T-helper 17 cell (primary cell): Measurements from ENCODE around the gene WIZ. TPM values are rescaled to one million over a fixed set of nuclear protein-coding genes. Genes with fewer than 3 reads are reported as not detected.
A peak's percentile ranks its signal among the peaks of the same experiment; 100 is the strongest.

ENCODE experiments used
- ATAC-seq: fragments of 150-1000 bp; cut with Tn5 transposase; 2 replicates; pipeline ENCODE4 v1.10.0; 2021; ENCODE audit warnings: mild to moderate bottlenecking, moderate library complexity
- DNase-seq, 3 donors: peaks; one replicate each; pipeline versions ENCODE4 v3.0.0 to v3.0.0-alpha.2; 2020 to 2021
- H3K9me3 ChIP-seq: one replicate; pipeline ENCODE4 v1.7.0; 2013; ENCODE audit warnings: low read length, mild to moderate bottlenecking; ENCODE audit not compliant: control insufficient read depth, poor library complexity, severe bottlenecking
- H3K27ac Mint-ChIP-seq: one replicate; pipeline ENCODE4 v1.8.0; 2022; ENCODE audit warnings: mild to moderate bottlenecking, moderate library complexity, mixed read lengths
- H3K27me3 Mint-ChIP-seq: one replicate; pipeline ENCODE4 v1.8.0; 2022; ENCODE audit warnings: mixed read lengths
- H3K36me3 Mint-ChIP-seq: one replicate; pipeline ENCODE4 v1.8.0; 2022; ENCODE audit warnings: low read depth, mixed read lengths
- H3K4me1 Mint-ChIP-seq: one replicate; pipeline ENCODE4 v1.8.0; 2022; ENCODE audit warnings: mild to moderate bottlenecking, mixed read lengths
- H3K4me3 Mint-ChIP-seq: one replicate; pipeline ENCODE4 v1.8.0; 2022; ENCODE audit warnings: mild to moderate bottlenecking, moderate library complexity, mixed read lengths
- total RNA-seq, 4 donors: library from RNA in 2 of 4; stranded (reverse) in 2 of 4; gene quantifications; one replicate each; pipeline ENCODE4 v1.2.3 and lab custom pipeline; 2022 to 2026

Gene WIZ
- total RNA-seq, 2 donors from 2014 or later: 17.1 to 19.2 TPM

- no peaks in the 10 kb centered on the region for H3K27me3 Mint-ChIP-seq
- peaks cover 8% of the 10 kb centered on the region for H3K36me3 Mint-ChIP-seq
- peaks cover 17% of the 10 kb centered on the region for H3K4me1 Mint-ChIP-seq
- no peaks in the 10 kb centered on the region for H3K9me3 ChIP-seq
- no peak for ATAC-seq
- peak overlapping the region; percentile 57 for H3K27ac Mint-ChIP-seq
- H3K4me3 Mint-ChIP-seq: peak overlapping the region; percentile 9
- DNase-seq: no peak
These were observed 23.0 kb downstream of the WIZ start for GRCh38 chr19:15426485-15427349.

GRCh38 chr19:15425321-15425950 is 24.3 kb downstream of the WIZ start:
- Mint-ChIP-seq H3K27ac (no peak overlapping the region), H3K36me3 (peaks cover 8% of the 10 kb centered on the region), H3K4me3 (no peak overlapping the region), H3K27me3 (no peaks in the 10 kb centered on the region), H3K4me1 (peaks cover 8% of the 10 kb centered on the region)
- DNase-seq (no peak), ATAC-seq (no peak)
- H3K9me3 ChIP-seq: no peaks in the 10 kb centered on the region

GRCh38 chr19:15424692-15425272 is 25.0 kb downstream of the WIZ start:
- Mint-ChIP-seq H3K4me3 (no peak overlapping the region), H3K27me3 (no peaks in the 10 kb centered on the region), H3K36me3 (peaks cover 8% of the 10 kb centered on the region), H3K27ac (no peak overlapping the region), H3K4me1 (peaks cover 9% of the 10 kb centered on the region)
- no peak for ATAC-seq
- H3K9me3 ChIP-seq: no peaks in the 10 kb centered on the region
- DNase-seq: no peak

DNA sequence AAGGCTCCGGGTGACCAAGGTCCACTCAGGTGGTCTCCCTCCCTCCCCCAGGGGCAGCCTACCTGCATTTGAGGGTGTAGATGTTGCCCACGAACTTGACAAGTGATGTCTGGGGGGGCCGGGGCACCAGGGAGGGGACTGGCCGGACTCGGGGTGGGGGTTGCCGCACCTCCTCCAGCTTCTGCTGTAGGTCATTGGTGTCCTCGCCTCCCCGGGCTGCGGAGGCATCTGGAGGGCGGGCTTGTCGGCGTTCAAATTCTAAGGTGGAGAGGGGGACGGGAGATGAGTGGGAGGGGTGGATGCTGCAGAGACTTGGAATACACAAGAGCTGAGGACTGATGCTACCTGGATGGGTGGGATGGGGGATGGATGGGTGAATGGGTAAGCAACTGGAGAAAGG is 25.6 kb downstream of the WIZ start:
- no peaks in the 10 kb centered on the region for H3K27me3 Mint-ChIP-seq

DNA sequence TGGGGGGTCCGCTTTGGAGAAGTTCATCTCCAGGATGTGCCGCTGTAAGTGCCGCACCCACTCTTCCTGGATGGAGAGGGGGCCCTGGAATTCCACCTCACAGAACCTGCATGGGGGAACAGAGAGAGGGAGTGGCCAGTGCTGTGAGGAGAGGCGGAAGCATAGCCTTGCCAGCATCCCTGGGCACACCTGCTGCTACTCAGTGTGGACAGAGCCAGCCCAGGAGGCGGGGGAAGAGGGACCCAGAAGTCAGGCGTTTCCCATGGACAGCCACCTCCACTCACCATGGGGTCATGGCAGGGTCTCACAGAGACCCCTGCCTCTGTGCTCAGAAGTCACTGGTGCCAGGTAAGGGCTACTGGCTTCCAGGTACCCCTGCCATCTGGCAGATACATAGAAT is 26.6 kb downstream of the WIZ start:
- no peaks in the 10 kb centered on the region for H3K27me3 Mint-ChIP-seq
- H3K4me1 Mint-ChIP-seq: peaks cover 19% of the 10 kb centered on the region
- peaks cover 8% of the 10 kb centered on the region for H3K36me3 Mint-ChIP-seq
- H3K4me3 Mint-ChIP-seq: no peak overlapping the region
- no peak overlapping the region for H3K27ac Mint-ChIP-seq
- ATAC-seq (no peak), DNase-seq (no peak)
- no peaks in the 10 kb centered on the region for H3K9me3 ChIP-seq

More for the DNA sequence above, 25.6 kb downstream of the WIZ start:
- Mint-ChIP-seq H3K4me3 (no peak overlapping the region), H3K4me1 (peaks cover 14% of the 10 kb centered on the region), H3K36me3 (peaks cover 8% of the 10 kb centered on the region), H3K27ac (no peak overlapping the region)
- DNase-seq (no peak), ATAC-seq (no peak)
- H3K9me3 ChIP-seq: no peaks in the 10 kb centered on the region

DNA sequence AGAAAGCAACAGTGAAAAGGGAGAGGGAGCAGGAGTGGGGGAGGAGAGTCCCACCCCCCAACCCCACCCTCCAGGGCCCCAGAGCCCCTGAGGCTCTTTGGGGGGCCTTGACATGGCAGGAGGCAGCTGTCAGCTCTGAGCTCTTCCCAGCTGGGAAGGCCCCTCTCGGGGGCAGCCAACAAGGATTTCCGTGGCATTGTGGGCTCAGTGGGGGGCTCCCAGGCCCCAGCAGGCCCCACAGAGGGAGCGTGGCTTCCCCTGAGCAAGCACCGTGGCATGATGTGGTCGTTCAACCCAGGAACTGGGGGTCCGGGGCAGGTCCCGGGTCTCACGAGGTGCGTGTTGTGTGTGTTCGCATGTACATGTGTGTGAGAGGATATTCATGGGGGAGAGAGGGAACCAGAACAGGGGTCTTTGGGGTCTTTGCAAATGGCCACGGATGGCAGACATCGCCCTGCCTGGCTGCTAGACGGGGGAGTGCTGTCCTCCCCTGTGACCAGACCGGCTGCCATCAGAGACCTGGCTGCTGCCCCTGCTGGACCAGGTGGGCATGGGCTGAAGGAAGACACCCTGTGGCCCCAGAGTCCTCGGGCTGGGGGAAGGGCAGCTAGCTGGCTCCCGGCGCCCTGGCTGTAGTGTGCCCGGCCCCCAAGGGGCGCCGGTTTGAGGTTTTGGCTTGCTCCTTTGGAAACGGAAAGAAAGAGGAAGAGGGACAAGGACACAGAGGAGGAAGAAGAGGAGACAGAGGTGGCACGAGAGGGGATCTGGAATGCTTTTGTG is 27.3 kb downstream of the WIZ start:
- DNase-seq (no peak), ATAC-seq (no peak)
- Mint-ChIP-seq H3K27ac (no peak overlapping the region), H3K27me3 (no peaks in the 10 kb centered on the region), H3K36me3 (peaks cover 8% of the 10 kb centered on the region), H3K4me3 (no peak overlapping the region), H3K4me1 (peaks cover 25% of the 10 kb centered on the region)
- H3K9me3 ChIP-seq: no peaks in the 10 kb centered on the region

GRCh38 chr19:15421721-15422260 is 28.0 kb downstream of the WIZ start:
- peaks cover 28% of the 10 kb centered on the region for H3K4me1 Mint-ChIP-seq
- H3K27ac Mint-ChIP-seq: no peak overlapping the region
- DNase-seq: no peak
- H3K27me3 Mint-ChIP-seq: no peaks in the 10 kb centered on the region
- no peak overlapping the region for H3K4me3 Mint-ChIP-seq
- ATAC-seq: no peak
- no peaks in the 10 kb centered on the region for H3K9me3 ChIP-seq
- H3K36me3 Mint-ChIP-seq: peaks cover 8% of the 10 kb centered on the region

- ATAC-seq: no peak
- no peak for DNase-seq
- Mint-ChIP-seq H3K4me3 (no peak overlapping the region), H3K36me3 (peaks cover 4% of the 10 kb centered on the region), H3K27ac (no peak overlapping the region), H3K27me3 (no peaks in the 10 kb centered on the region), H3K4me1 (peaks cover 29% of the 10 kb centered on the region)
- H3K9me3 ChIP-seq: no peaks in the 10 kb centered on the region
These were observed 28.5 kb downstream of the WIZ start for GRCh38 chr19:15421136-15421695.

DNA sequence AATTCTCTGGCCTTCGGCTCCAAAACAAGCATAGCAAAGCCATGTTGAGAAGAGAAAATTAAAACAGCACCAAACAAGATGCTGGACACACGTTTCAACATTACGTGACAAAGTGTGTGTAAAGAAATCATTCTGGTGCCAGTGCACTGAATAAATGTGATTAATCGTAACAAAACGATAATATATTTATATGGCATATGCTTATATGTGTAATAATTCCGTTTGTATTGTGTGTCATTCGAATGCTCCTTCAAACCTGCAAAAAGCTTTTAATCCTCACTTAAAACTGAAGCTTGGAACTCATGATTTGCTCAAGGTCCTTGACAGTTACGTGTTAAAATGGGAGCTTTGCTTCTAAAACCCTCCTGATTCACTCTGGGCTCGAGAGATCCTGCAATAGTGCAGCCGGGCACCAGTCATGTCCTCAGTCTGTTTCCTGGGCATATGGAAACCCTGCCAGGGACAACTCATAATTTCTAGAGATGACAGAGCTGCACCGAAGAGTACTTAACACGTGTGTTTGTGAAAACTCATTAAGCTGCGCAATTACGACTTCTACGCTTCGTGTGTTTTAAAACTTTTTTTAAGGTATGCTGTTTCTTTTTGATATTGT is 30.2 kb downstream of the WIZ start:
- peaks cover 2% of the 10 kb centered on the region for H3K36me3 Mint-ChIP-seq
- peak overlapping the region; percentile 100 for H3K4me3 Mint-ChIP-seq
- H3K27ac Mint-ChIP-seq: peak overlapping the region; percentile 93
- H3K4me1 Mint-ChIP-seq: peaks cover 34% of the 10 kb centered on the region
- no peaks in the 10 kb centered on the region for H3K27me3 Mint-ChIP-seq
- ATAC-seq: no peak
- DNase-seq: no peak
- no peaks in the 10 kb centered on the region for H3K9me3 ChIP-seq

- peak; percentile 95 for ATAC-seq
- Mint-ChIP-seq H3K4me1 (peaks cover 35% of the 10 kb centered on the region), H3K4me3 (peak within 1 kb of the TSS; percentile 100), H3K36me3 (peaks cover 2% of the 10 kb centered on the region), H3K27me3 (no peaks in the 10 kb centered on the region), H3K27ac (peak within 1 kb of the TSS; percentile 93)
- H3K9me3 ChIP-seq: no peaks in the 10 kb centered on the region
- DNase-seq: peak; percentile 91 to 97 (median 93)
These were observed 31.0 kb downstream of the WIZ start, which contains the start of gene AKAP8L for GRCh38 chr19:15418579-15419412. Gene AKAP8L, minus strand, starts transcription at chr19:15418988. Its CDS starts 65 bp downstream, at chr19:15418923.

DNA sequence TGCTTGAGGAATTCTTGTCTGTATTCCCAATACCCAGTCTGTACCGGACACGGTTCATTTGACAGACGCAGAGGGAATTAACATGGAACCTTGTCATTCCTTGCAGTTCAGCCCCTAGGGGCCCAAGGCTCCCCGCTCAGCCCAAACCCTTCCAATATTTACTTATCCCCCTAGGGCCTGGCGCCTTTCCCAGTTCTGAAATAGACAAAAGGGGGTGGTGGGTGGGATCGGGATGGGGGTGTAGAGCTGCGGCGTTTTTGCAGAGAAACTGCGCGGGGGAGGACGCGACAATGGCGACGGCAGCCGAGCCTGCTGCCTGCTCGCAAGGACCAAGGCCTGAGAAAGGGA is 31.6 kb downstream of the WIZ start:
- peak overlapping the region; percentile 100 for H3K4me3 Mint-ChIP-seq
- H3K4me1 Mint-ChIP-seq: peaks cover 37% of the 10 kb centered on the region
- peak overlapping the region; percentile 93 for H3K27ac Mint-ChIP-seq

More for the DNA sequence above, 31.6 kb downstream of the WIZ start:
- Mint-ChIP-seq H3K27me3 (no peaks in the 10 kb centered on the region), H3K36me3 (no peaks in the 10 kb centered on the region)
- H3K9me3 ChIP-seq: no peaks in the 10 kb centered on the region
- DNase-seq (no peak), ATAC-seq (no peak)
